Endothelial cell of umbilical vein (primary cell): Measurements from ENCODE around the gene GSTA2.

Experiments
- CTCF ChIP-seq, 2 donors: IDR thresholded peaks; 1 replicate in 1 of 2; 2 replicates in 1 of 2; pipeline ENCODE4 v1.5.1; 2011; ENCODE audit warnings: low read length in 2 of 2, mild to moderate bottlenecking in 2 of 2, moderate library complexity in 2 of 2, control low read depth in 1 of 2, inconsistent platforms in 1 of 2, low read depth in 1 of 2; ENCODE audit not compliant: insufficient read depth in 1 of 2; ENCODE audit errors: extremely low read depth in 1 of 2
- EZH2 ChIP-seq: IDR thresholded peaks from 2 replicates; pipeline ENCODE4 v1.6.1; 2012; ENCODE audit warnings: borderline replicate concordance, low read depth, mild to moderate bottlenecking, moderate library complexity, low read length, inconsistent platforms; ENCODE audit not compliant: severe bottlenecking
- FOS ChIP-seq: IDR thresholded peaks from 2 replicates; pipeline ENCODE4 v1.6.1; 2011; ENCODE audit warnings: mild to moderate bottlenecking, low read length, moderate library complexity, borderline replicate concordance; ENCODE audit not compliant: insufficient read depth
- GATA2 ChIP-seq: IDR thresholded peaks from 2 replicates; pipeline ENCODE4 v1.7.0; 2011; ENCODE audit warnings: low read depth, mild to moderate bottlenecking, moderate library complexity, mixed read lengths, low read length; ENCODE audit not compliant: insufficient read length, insufficient read depth
- JUN ChIP-seq: IDR thresholded peaks from 2 replicates; pipeline ENCODE4 v1.6.1; 2011; ENCODE audit warnings: borderline replicate concordance, low read depth; ENCODE audit not compliant: insufficient read length, insufficient read depth
- MYC ChIP-seq: IDR thresholded peaks from one replicate; pipeline ENCODE4 v1.6.1; 2011; ENCODE audit warnings: mild to moderate bottlenecking, low read depth, low read length
- POLR2A ChIP-seq: IDR thresholded peaks from 2 replicates; pipeline ENCODE4 v1.6.1; 2012; ENCODE audit warnings: low read depth, mild to moderate bottlenecking, control low read depth, low read length
- POLR2AphosphoS5 ChIP-seq: IDR thresholded peaks from 2 replicates; pipeline ENCODE4 v1.6.1; 2012; ENCODE audit warnings: low read depth, mild to moderate bottlenecking, control low read depth, low read length, moderate library complexity; ENCODE audit not compliant: insufficient read depth

GRCh38 chr6:52801188-52801841 is 38.0 kb upstream of the GSTA2 start:
- TF ChIP-seq MYC (no peak), POLR2AphosphoS5 (no peak), POLR2A (no peak), CTCF (IDR thresholded peaks at IDR 0.05; ENCODE audit: extremely low read depth in 1 of 2, insufficient read depth in 1 of 2, low read depth in 1 of 2, low read length in 2 of 2) (no peak), EZH2 (no peak), JUN (no peak), GATA2 (no peak), FOS (no peak)
